RWPE1 (cell line): ENCODE measurements around the gene CD6.

Experiments used
- CTCF ChIA-PET: fragments of 350-600 bp; sonication (Branson Sonifier 250); formaldehyde crosslinking; extraction: SDS; loops from one replicate; lab custom pipeline; 2021; lab: Yijun Ruan, JAX
- POLR2A ChIA-PET: fragments of 400-600 bp; formaldehyde crosslinking; extraction: SDS; loops from one replicate; lab custom pipeline; 2020; ENCODE audit warnings: antibody characterized with exemption; ENCODE audit not compliant: low non-redundant PET; lab: Yijun Ruan, JAX
- DNase-seq: peaks from one replicate; pipeline ENCODE4 v3.0.0; 2012; ENCODE audit warnings: low spot score
- H3K27ac ChIP-seq: fragments of 450-650 bp; 2 replicates; pipeline ENCODE4 v1.5.1; 2017
- CTCF ChIP-seq: fragments of 450-650 bp; conservative IDR thresholded peaks from 2 replicates; pipeline ENCODE4 v1.5.1; 2017; ENCODE audit warnings: low read depth, mild to moderate bottlenecking

The CD6 gene

GRCh38 chr11:61035526-61035835 is 64.0 kb downstream of the CD6 start:
- ChIA-PET CTCF (no interaction called here), POLR2A (no interaction called here)
- DNase-seq = no peak
- TF ChIP-seq CTCF = no peak
- no peak overlapping the region for H3K27ac ChIP-seq

DNA sequence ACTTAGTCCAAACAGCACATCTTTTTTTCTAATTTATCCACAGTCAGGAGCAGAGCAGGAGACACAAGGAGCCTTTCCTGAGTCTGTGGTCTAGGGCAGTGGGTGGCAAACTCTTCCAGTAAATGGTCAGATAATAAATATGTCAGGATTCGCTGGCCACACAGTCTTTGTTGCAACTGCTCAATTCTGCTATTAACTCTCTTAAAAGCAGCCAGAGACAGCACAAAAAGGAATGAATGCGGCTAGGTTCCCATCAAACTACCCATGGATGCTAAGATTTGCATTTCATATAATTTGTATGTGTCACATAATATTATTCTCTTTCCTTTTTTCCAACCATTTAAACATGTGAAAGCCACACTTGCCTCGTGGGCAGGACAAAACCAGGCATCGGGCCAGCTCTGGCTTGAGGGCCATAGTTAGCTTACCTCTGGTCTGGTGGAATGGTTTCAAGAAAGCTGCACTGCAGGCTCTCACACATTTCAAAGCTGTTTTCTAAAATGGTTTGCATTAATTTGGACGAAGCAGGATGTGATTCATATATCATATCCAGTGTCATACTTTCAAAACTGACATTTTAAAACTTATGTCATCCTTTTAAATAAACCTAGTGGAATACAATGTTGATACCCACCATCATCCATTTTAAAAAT is 66.1 kb downstream of the CD6 start:
- no peak for DNase-seq
- ChIA-PET CTCF (interaction anchor here (0.7 kb wide), 1 partner anchor 63 kb away, joined by 3 read pairs; no protein-coding TSS in a partner anchor), POLR2A (no interaction called here)
- TF ChIP-seq CTCF = no peak
- H3K27ac ChIP-seq = no peak overlapping the region

DNA sequence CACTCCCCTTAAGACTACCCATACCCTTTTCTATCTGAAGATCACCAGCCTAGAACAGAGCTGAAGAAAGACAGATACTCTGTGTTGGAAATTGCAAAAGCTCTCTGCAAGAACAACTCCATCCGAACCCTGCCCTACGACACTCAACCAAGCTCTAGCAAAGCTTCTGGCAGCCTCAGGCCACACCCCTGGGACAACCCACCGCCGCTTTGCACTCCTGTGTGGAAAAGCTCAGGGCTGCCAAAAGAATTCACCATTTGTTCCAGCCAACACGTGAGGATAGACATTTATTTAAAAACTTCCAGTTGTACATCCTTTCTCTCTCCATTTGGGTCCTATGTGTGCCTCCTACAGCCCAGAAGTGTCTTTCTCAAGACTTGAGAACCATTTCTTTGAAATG is 68.4 kb downstream of the CD6 start:
- no peak overlapping the region for H3K27ac ChIP-seq
- no peak for TF ChIP-seq CTCF
- DNase-seq = no peak
- CTCF ChIA-PET = no interaction called here
- POLR2A ChIA-PET = no interaction called here

DNA sequence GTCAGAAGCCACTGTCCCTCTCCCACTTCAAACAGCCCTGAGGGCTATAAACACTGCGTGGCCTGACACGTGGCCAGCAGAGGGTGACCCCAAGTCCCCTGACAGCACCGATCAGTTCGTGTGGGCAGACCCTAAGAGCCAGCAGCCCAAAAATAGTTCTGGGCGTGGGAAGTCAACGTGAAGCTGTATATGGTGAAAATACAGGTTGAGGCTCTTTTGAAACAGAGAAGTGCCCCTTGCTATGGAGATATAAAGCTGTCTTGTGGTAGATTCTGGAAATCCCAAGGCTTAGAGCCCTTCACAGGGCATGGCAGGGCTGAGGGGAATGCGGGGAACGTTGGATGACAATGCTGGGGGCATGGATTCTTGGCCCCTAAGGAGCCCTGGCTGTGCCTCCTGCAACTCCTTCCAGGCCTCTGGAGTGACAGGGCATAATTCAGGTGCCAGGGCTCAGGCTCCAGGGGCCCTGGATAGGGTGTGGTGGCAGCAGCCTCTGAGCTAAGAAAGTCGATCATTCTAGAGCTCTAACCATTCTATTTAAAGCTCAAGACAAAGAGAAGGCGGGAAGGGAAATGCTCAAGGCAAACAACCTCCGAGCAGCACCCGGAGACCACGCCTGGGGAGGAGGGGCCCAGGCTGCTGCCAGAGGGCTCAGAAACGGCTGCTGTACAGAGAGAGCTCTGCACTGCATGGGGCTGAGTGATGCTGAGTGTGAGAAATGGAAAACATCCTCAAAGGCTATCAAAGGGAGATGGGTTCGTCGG is 70.5 kb downstream of the CD6 start:
- peak; percentile 21 for DNase-seq
- TF ChIP-seq CTCF = no peak
- peak overlapping the region; percentile 17; the same call in 1 of the 2 replicates for H3K27ac ChIP-seq
- CTCF ChIA-PET = interaction anchor here (0.7 kb wide), 1 partner anchor 15 kb away, joined by 3 read pairs; no protein-coding TSS in a partner anchor
- POLR2A ChIA-PET = interaction anchor here (0.6 kb wide), 1 partner anchor 338 kb away, joined by 6 read pairs; no protein-coding TSS in a partner anchor

DNA sequence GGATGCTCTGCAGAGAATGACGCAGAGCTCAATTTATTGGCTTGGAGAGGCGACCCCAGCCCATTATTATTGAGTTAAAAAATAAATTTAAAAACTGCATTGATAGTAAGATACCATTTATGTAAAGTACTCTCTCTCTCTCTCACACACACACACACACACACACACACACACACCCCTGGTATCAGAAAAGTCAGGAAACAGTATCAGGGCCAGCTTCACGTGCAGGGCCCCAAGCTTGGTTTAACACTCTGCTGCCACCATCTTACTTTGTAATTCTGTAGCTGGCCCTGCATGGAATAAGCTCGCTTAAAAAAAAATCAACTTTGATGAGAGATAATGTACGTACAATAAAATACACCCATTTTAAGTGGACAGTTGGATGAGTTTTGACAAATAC is 71.1 kb downstream of the CD6 start:
- no peak overlapping the region for H3K27ac ChIP-seq
- ChIA-PET CTCF (interaction anchor here (0.7 kb wide), 1 partner anchor 14 kb away, joined by 3 read pairs; no protein-coding TSS in a partner anchor), POLR2A (interaction anchor here (0.6 kb wide), 1 partner anchor 338 kb away, joined by 6 read pairs; no protein-coding TSS in a partner anchor)
- DNase-seq = no peak
- TF ChIP-seq CTCF = no peak

- POLR2A ChIA-PET = no interaction called here
- CTCF ChIA-PET = interaction anchor here (0.8 kb wide), 1 partner anchor 36 kb away, joined by 3 read pairs; no protein-coding TSS in a partner anchor
- no peak for TF ChIP-seq CTCF
- no peak overlapping the region for H3K27ac ChIP-seq
- no peak for DNase-seq
These were observed 71.6 kb downstream of the CD6 start for GRCh38 chr11:61042961-61043540.
